T-cell (primary cell): Measurements from ENCODE around the gene DDX24. TPM values are rescaled to one million over a fixed set of nuclear protein-coding genes. Genes with fewer than 3 reads are reported as not detected.

Experiments used
- ATAC-seq, 4 experiments: fragments of 200-7000 bp in 3 of 4; fragments of 150-1000 bp in 1 of 4; cut with Tn5 transposase; replicated peaks in 1 of 4; 1 replicate in 3 of 4; 2 replicates in 1 of 4; pipeline ENCODE4 v1.10.0; 2021; ENCODE audit warnings: moderate library complexity in 3 of 4, mild to moderate bottlenecking in 2 of 4, moderate number of reproducible peaks in 1 of 4
- CTCF ChIA-PET, 2 donors: fragments of 300-600 bp; sonication (Branson Sonifier 250); formaldehyde crosslinking; loops; one replicate each; lab custom pipeline; 2022; ENCODE audit warnings: antibody characterized with exemption in 2 of 2; lab: Charles Lee
- POLR2A ChIA-PET, 2 donors: fragments of 300-600 bp; sonication (Branson Sonifier 250); formaldehyde crosslinking; loops; one replicate each; lab custom pipeline; 2022; ENCODE audit warnings: antibody characterized with exemption in 2 of 2; lab: Charles Lee
- DNase-seq, 35 experiments: peaks; one replicate each; pipeline versions ENCODE4 v3.0.0 to v3.0.0-alpha.2; 2013 to 2023
- H3K27ac ChIP-seq: one replicate; pipeline ENCODE4 v1.5.1; 2013; ENCODE audit warnings: low read length
- H3K27me3 ChIP-seq, 2 experiments: replicated peaks in 1 of 2; 1 replicate in 1 of 2; 2 replicates in 1 of 2; pipeline versions ENCODE4 v1.6.1 to v1.7.0; 2013; ENCODE audit warnings: low read length in 1 of 2, mixed read lengths in 1 of 2; ENCODE audit not compliant: control insufficient read depth in 2 of 2, insufficient read depth in 2 of 2; ENCODE audit errors: extremely low read depth in 1 of 2
- H3K36me3 ChIP-seq, 2 donors: 1 replicate in 1 of 2; 2 replicates in 1 of 2; pipeline versions ENCODE4 v1.6.1 to v1.7.0; 2013; ENCODE audit warnings: low read length in 1 of 2; ENCODE audit not compliant: control insufficient read depth in 2 of 2, insufficient read depth in 1 of 2; ENCODE audit errors: extremely low read depth in 1 of 2
- H3K4me1 ChIP-seq, 2 experiments: 1 replicate in 1 of 2; 2 replicates in 1 of 2; pipeline versions ENCODE4 v1.6.1 to v1.7.0; 2013; ENCODE audit warnings: low read length in 2 of 2, mixed read lengths in 1 of 2; ENCODE audit not compliant: insufficient read depth in 2 of 2, control insufficient read depth in 1 of 2; ENCODE audit errors: extremely low read depth in 1 of 2
- H3K4me3 ChIP-seq, 2 donors: 1 replicate in 1 of 2; 2 replicates in 1 of 2; pipeline versions ENCODE4 v1.5.1 to v1.7.0; 2013; ENCODE audit warnings: mild to moderate bottlenecking in 2 of 2, low read length in 1 of 2, moderate library complexity in 1 of 2; ENCODE audit not compliant: control insufficient read depth in 1 of 2; ENCODE audit errors: extremely low read depth in 1 of 2
- H3K9me3 ChIP-seq: 2 replicates; pipeline ENCODE4 v1.7.0; 2013
- H3K27ac Mint-ChIP-seq, 2 donors: one replicate each; pipeline ENCODE4 v1.8.0; 2020 to 2021; ENCODE audit warnings: mild to moderate bottlenecking in 2 of 2, mixed read lengths in 2 of 2
- H3K27me3 Mint-ChIP-seq, 2 donors: one replicate each; pipeline ENCODE4 v1.8.0; 2021 to 2022; ENCODE audit warnings: mixed read lengths in 2 of 2
- H3K36me3 Mint-ChIP-seq: one replicate; pipeline ENCODE4 v1.8.0; 2021; ENCODE audit warnings: mixed read lengths
- H3K4me1 Mint-ChIP-seq, 3 donors: one replicate each; pipeline ENCODE4 v1.8.0; 2020 to 2022; ENCODE audit warnings: mixed read lengths in 3 of 3, mild to moderate bottlenecking in 1 of 3
- H3K4me3 Mint-ChIP-seq, 3 donors: one replicate each; pipeline ENCODE4 v1.8.0; 2020 to 2022; ENCODE audit warnings: mild to moderate bottlenecking in 3 of 3, mixed read lengths in 3 of 3, moderate library complexity in 3 of 3
- H3K9me3 Mint-ChIP-seq, 3 donors: one replicate each; pipeline ENCODE4 v1.8.0; 2020 to 2022; ENCODE audit warnings: mixed read lengths in 3 of 3
- WGBS: methylation state at CpG from one replicate; pipeline ENCODE4 v1.1.5; 2013; ENCODE audit warnings: missing lambda C conversion rate; ENCODE audit not compliant: insufficient coverage; 5-methylcytosine and 5-hydroxymethylcytosine counted together
- total RNA-seq, 35 experiments: library from RNA in 6 of 35; stranded (reverse) in 6 of 35; fragments of 120-200 nt in 1 of 35; gene quantifications; one replicate each; pipeline versions ENCODE4 v1.2.1 to v1.2.4 and lab custom pipeline; 2013 to 2026

DDX24 gene
- total RNA-seq, 5 donors from 2014 or later (not counting 1 experiment from before 2014, with no cell fraction given): 258 to 448 (median 265) TPM

DNA sequence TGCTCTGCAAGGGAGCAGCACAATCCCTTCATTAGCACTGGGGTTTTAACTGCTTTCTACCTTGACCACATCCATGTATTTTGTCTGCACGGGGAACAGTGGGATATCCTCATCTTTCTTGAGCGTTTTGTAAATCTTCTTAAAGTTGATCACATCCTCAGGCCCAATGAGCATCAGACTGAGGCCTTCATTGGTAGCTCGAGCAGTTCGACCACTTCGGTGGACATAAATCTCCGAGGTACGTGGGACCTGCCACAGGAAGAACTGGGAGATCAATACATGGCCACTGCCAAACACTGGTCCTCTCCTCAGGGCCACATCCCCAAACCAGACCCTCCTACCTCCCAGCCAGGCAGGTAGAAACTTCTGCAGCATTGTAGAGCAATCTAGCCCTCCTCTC, 26.1 kb downstream of the DDX24 start:
- ATAC-seq (no peak), DNase-seq (peak in 1 of 35 experiments; percentile 5)
- H3K4me1 ChIP-seq: peaks cover 21 to 32% of the 10 kb centered on the region in 2 experiments
- H3K27me3 ChIP-seq: no peaks in the 10 kb centered on the region
- Mint-ChIP-seq H3K27ac (peak overlapping the region in 1 of 2 donors; percentile 39), H3K9me3 (no peaks in the 10 kb centered on the region), H3K36me3 (peaks cover 79% of the 10 kb centered on the region), H3K4me1 (peaks cover 42 to 64% (median 51%) of the 10 kb centered on the region in 3 donors), H3K4me3 (no peak overlapping the region), H3K27me3 (no peaks in the 10 kb centered on the region)
- no peak overlapping the region for H3K27ac ChIP-seq
- no peak overlapping the region for H3K4me3 ChIP-seq
- CTCF ChIA-PET: no interaction called here
- H3K9me3 ChIP-seq: no peaks in the 10 kb centered on the region
- H3K36me3 ChIP-seq: peaks cover 19 to 94% of the 10 kb centered on the region in 2 donors
- 95% methylated on average over 7 of the region's 7 CpGs for WGBS
- POLR2A ChIA-PET: no interaction called here

- ATAC-seq: no peak
- H3K4me1 Mint-ChIP-seq: peaks cover 37 to 60% (median 47%) of the 10 kb centered on the region in 3 donors
- no peak overlapping the region for H3K27ac ChIP-seq
- H3K27me3 Mint-ChIP-seq: no peaks in the 10 kb centered on the region
- no peak overlapping the region for H3K27ac Mint-ChIP-seq
- DNase-seq: peak in 1 of 35 experiments; percentile 6
- H3K4me3 Mint-ChIP-seq: no peak overlapping the region
- no CpG with 5 or more reads among the region's 1 CpG for WGBS
- CTCF ChIA-PET: no interaction called here
- peaks cover 80% of the 10 kb centered on the region for H3K36me3 Mint-ChIP-seq
- no peak overlapping the region for H3K4me3 ChIP-seq
- no peaks in the 10 kb centered on the region for H3K9me3 Mint-ChIP-seq
- no peaks in the 10 kb centered on the region for H3K9me3 ChIP-seq
- peaks cover 22 to 94% of the 10 kb centered on the region in 2 donors for H3K36me3 ChIP-seq
- H3K4me1 ChIP-seq: peaks cover 21 to 30% of the 10 kb centered on the region in 2 experiments
- POLR2A ChIA-PET: no interaction called here
- no peaks in the 10 kb centered on the region for H3K27me3 ChIP-seq
Measured at GRCh38 chr14:94054401-94054800, 26.6 kb downstream of the DDX24 start.

DNA sequence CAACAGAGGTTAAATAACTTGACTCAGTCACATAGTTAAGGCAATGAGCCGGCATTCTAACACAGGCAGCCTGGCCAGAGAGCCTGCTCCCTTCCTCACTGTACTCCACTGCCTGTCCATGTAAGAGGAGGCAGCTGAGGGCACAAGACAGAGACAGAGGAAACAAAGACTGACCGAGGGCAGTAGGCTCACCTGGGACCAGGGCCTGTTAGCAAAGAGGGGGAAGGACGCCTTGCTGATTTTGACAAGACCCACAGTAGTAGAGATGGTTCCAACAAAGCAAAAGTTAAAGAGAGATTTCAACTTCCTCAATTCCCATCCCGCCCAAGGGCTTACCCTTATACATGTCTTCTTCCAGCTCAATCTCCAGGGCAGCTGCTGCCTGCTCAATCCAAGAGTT, 28.3 kb downstream of the DDX24 start:
- no peak for ATAC-seq

DNA sequence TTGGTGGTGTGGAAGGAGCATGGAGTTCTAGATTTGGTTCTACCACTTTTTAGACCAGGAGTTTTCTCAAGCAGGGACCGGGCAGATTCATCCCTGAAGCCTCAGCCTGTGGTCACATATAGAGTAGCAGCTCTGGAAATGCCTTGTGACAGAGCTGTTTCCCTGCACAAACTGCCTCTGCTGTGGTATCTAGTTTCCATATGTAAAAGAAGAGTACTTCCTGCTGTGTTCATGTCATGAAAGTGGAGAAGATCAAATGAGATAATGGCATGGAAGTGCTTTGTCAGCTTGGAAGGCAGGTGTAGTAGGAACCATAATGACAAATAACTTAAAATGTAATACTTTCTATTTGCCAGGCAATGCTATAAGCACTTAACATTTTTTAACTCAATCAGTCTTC, 28.8 kb downstream of the DDX24 start:
- Histone ChIP-seq H3K36me3 (peaks cover 22 to 95% of the 10 kb centered on the region in 2 donors), H3K4me3 (no peak overlapping the region), H3K4me1 (peaks cover 10 to 11% of the 10 kb centered on the region in 2 experiments), H3K27me3 (no peaks in the 10 kb centered on the region), H3K9me3 (no peaks in the 10 kb centered on the region), H3K27ac (no peak overlapping the region)
- no peak for ATAC-seq
- H3K9me3 Mint-ChIP-seq: no peaks in the 10 kb centered on the region
- ChIA-PET CTCF (interaction anchor here (1.0 to 2.2 kb wide), 3 partner anchors 16 to 84 kb away, joined by 3 to 5 read pairs (median 3); no protein-coding TSS in a partner anchor), POLR2A (interaction anchor here in 1 of 2 donors (1.0 to 1.1 kb wide), 3 partner anchors 16 to 29 kb away, joined by 3 to 5 read pairs (median 4); partner anchors contain the start of genes DDX24 and IFI27L1)
- H3K4me1 Mint-ChIP-seq: peaks cover 15 to 38% (median 25%) of the 10 kb centered on the region in 3 donors
- no CpG with 5 or more reads among the region's 1 CpG for WGBS
- no peaks in the 10 kb centered on the region for H3K27me3 Mint-ChIP-seq
- H3K27ac Mint-ChIP-seq: peak overlapping the region in 1 of 2 donors; percentile 55
- no peak overlapping the region for H3K4me3 Mint-ChIP-seq
- no peak for DNase-seq
- H3K36me3 Mint-ChIP-seq: peaks cover 72% of the 10 kb centered on the region

More for the DNA sequence above, 28.3 kb downstream of the DDX24 start:
- no CpG with 5 or more reads among the region's 4 CpGs for WGBS
- Mint-ChIP-seq H3K27ac (no peak overlapping the region), H3K9me3 (no peaks in the 10 kb centered on the region), H3K4me3 (no peak overlapping the region), H3K27me3 (no peaks in the 10 kb centered on the region), H3K36me3 (peaks cover 74% of the 10 kb centered on the region), H3K4me1 (peaks cover 20 to 43% (median 29%) of the 10 kb centered on the region in 3 donors)
- H3K27me3 ChIP-seq: no peaks in the 10 kb centered on the region
- CTCF ChIA-PET: interaction anchor here in 1 of 2 donors (0.6 to 2.2 kb wide), 3 partner anchors 14 to 84 kb away, joined by 3 to 5 read pairs (median 3); no protein-coding TSS in a partner anchor
- POLR2A ChIA-PET: interaction anchor here in 1 of 2 donors (1.1 kb wide), 1 partner anchor 15 kb away, joined by 3 read pairs; no protein-coding TSS in a partner anchor
- peaks cover 12 to 14% of the 10 kb centered on the region in 2 experiments for H3K4me1 ChIP-seq
- H3K36me3 ChIP-seq: peaks cover 22 to 95% of the 10 kb centered on the region in 2 donors
- H3K9me3 ChIP-seq: no peaks in the 10 kb centered on the region
- H3K27ac ChIP-seq: no peak overlapping the region
- DNase-seq: peak in 1 of 35 experiments; percentile 4
- H3K4me3 ChIP-seq: no peak overlapping the region

GRCh38 chr14:94051779-94052178, 29.2 kb downstream of the DDX24 start:
- no peaks in the 10 kb centered on the region for H3K27me3 ChIP-seq
- 94% methylated on average over 2 of the region's 3 CpGs for WGBS
- H3K4me1 Mint-ChIP-seq: peaks cover 11 to 34% (median 20%) of the 10 kb centered on the region in 3 donors
- H3K4me3 Mint-ChIP-seq: peak overlapping the region in 1 of 3 donors; percentile 13
- peaks cover 25 to 98% of the 10 kb centered on the region in 2 donors for H3K36me3 ChIP-seq
- peaks cover 7% of the 10 kb centered on the region in 2 experiments for H3K4me1 ChIP-seq
- ATAC-seq (no peak), DNase-seq (peak in 1 of 35 experiments; percentile 7)
- H3K36me3 Mint-ChIP-seq: peaks cover 72% of the 10 kb centered on the region
- no peak overlapping the region for H3K4me3 ChIP-seq
- H3K27ac ChIP-seq: no peak overlapping the region
- no peaks in the 10 kb centered on the region for H3K9me3 ChIP-seq
- no peaks in the 10 kb centered on the region for H3K27me3 Mint-ChIP-seq
- ChIA-PET POLR2A (interaction anchor here in 1 of 2 donors (1.0 to 1.1 kb wide), 3 partner anchors 16 to 30 kb away, joined by 3 to 5 read pairs (median 4); partner anchors contain the start of genes DDX24 and IFI27L1), CTCF (interaction anchor here (1.0 to 2.2 kb wide), 2 partner anchors 17 to 85 kb away, joined by 3 to 5 read pairs; no protein-coding TSS in a partner anchor)
- H3K9me3 Mint-ChIP-seq: no peaks in the 10 kb centered on the region
- H3K27ac Mint-ChIP-seq: peak overlapping the region in 1 of 2 donors; percentile 55

- Histone ChIP-seq H3K27ac (no peak overlapping the region), H3K4me3 (no peak overlapping the region), H3K27me3 (no peaks in the 10 kb centered on the region), H3K4me1 (peaks cover under 1 to 1% of the 10 kb centered on the region in 2 experiments), H3K9me3 (no peaks in the 10 kb centered on the region), H3K36me3 (peaks cover 26 to 95% of the 10 kb centered on the region in 2 donors)
- peaks cover 66% of the 10 kb centered on the region for H3K36me3 Mint-ChIP-seq
- ChIA-PET CTCF (interaction anchor here (0.7 to 2.4 kb wide), 3 partner anchors 31 to 124 kb away, joined by 3 to 7 read pairs (median 5); partner anchors contain the start of genes DDX24 (in 1 of the 2) and IFI27L1 (in 1 of the 2)), POLR2A (interaction anchor here (0.6 to 1.0 kb wide), 5 partner anchors 8 to 130 kb away, joined by 3 to 8 read pairs (median 7); no protein-coding TSS in a partner anchor)
- DNase-seq (peak in 1 of 35 experiments; percentile 12), ATAC-seq (no peak)
- no peaks in the 10 kb centered on the region for H3K9me3 Mint-ChIP-seq
- H3K27ac Mint-ChIP-seq: peak overlapping the region in 1 of 2 donors; percentile 22
- H3K27me3 Mint-ChIP-seq: no peaks in the 10 kb centered on the region
- H3K4me3 Mint-ChIP-seq: peak overlapping the region in 1 of 3 donors; percentile 27
- WGBS: 94% methylated on average over 4 of the region's 9 CpGs
- peaks cover 7 to 27% (median 14%) of the 10 kb centered on the region in 3 donors for H3K4me1 Mint-ChIP-seq
Measured at GRCh38 chr14:94051115-94051514, 29.9 kb downstream of the DDX24 start.
